Loucy (cell line): ENCODE results near the gene CNTFR.

ENCODE experiments used
- H2AFZ ChIP-seq: fragments of 200-600 bp; sonication (generic); 2 replicates; pipeline ENCODE4 v1.6.0; 2016; ENCODE audit warnings: antibody characterized with exemption, mild to moderate bottlenecking, low read length, moderate library complexity
- H3F3A ChIP-seq: fragments of 200-600 bp; 2 replicates; pipeline ENCODE4 v1.6.0; 2016; ENCODE audit warnings: antibody characterized with exemption, low read depth, mild to moderate bottlenecking
- H3K27me3 ChIP-seq: fragments of 200-600 bp; sonication (generic); 2 replicates; pipeline ENCODE4 v1.6.1; 2014; ENCODE audit warnings: low read length, mild to moderate bottlenecking; ENCODE audit not compliant: insufficient read depth, poor library complexity, severe bottlenecking
- H3K36me3 ChIP-seq: fragments of 200-600 bp; sonication (generic); 2 replicates; pipeline ENCODE4 v1.6.1; 2016; ENCODE audit warnings: low read length; ENCODE audit not compliant: insufficient read depth
- H3K4me1 ChIP-seq: fragments of 200-600 bp; sonication (generic); 2 replicates; pipeline ENCODE4 v1.5.1; 2014; ENCODE audit warnings: low read length, mild to moderate bottlenecking; ENCODE audit not compliant: insufficient read depth, poor library complexity, severe bottlenecking
- H3K4me2 ChIP-seq: fragments of 200-600 bp; sonication (generic); 2 replicates; pipeline ENCODE4 v1.6.0; 2014; ENCODE audit warnings: antibody characterized with exemption, low read length, low read depth, mild to moderate bottlenecking; ENCODE audit not compliant: poor library complexity, severe bottlenecking
- H3K4me3 ChIP-seq: fragments of 200-600 bp; sonication (generic); 2 replicates; pipeline ENCODE4 v1.5.1; 2014; ENCODE audit warnings: low read length, mild to moderate bottlenecking, mixed read lengths; ENCODE audit not compliant: poor library complexity, severe bottlenecking
- H3K79me2 ChIP-seq: fragments of 200-600 bp; sonication (generic); 2 replicates; pipeline ENCODE4 v1.6.1; 2014; ENCODE audit warnings: low read length; ENCODE audit not compliant: insufficient read depth
- H3K9ac ChIP-seq: fragments of 200-600 bp; sonication (generic); 2 replicates; pipeline ENCODE4 v1.6.0; 2014; ENCODE audit warnings: mild to moderate bottlenecking, low read depth, low read length, moderate library complexity; ENCODE audit not compliant: poor library complexity, severe bottlenecking
- H3K9me2 ChIP-seq: fragments of 200-600 bp; sonication (generic); replicated peaks from 2 replicates; pipeline ENCODE4 v1.6.1; 2016; ENCODE audit warnings: low read depth, low read length, mixed read lengths
- H3K9me3 ChIP-seq: fragments of 200-600 bp; sonication (generic); 2 replicates; pipeline ENCODE4 v1.6.1; 2014; ENCODE audit warnings: mild to moderate bottlenecking, antibody characterized with exemption, low read length, low read depth; ENCODE audit not compliant: insufficient read depth
- H4K20me1 ChIP-seq: fragments of 200-600 bp; sonication (generic); 2 replicates; pipeline ENCODE4 v1.6.0; 2014; ENCODE audit warnings: antibody characterized with exemption, low read length, mild to moderate bottlenecking; ENCODE audit not compliant: insufficient read depth, poor library complexity, severe bottlenecking
- CTCF ChIP-seq: fragments of 200-600 bp; sonication (generic); conservative IDR thresholded peaks from 2 replicates; pipeline ENCODE4 v1.5.1; 2014; ENCODE audit warnings: mild to moderate bottlenecking, antibody characterized with exemption, low read length
- EZH2phosphoT487 ChIP-seq: fragments of 200-600 bp; IDR thresholded peaks from 2 replicates; pipeline ENCODE4 v1.6.1; 2018; ENCODE audit warnings: antibody characterized with exemption, mild to moderate bottlenecking, moderate library complexity, borderline replicate concordance

The CNTFR gene

GRCh38 chr9:34578241-34579103, 11.1 kb downstream of the CNTFR start:
- H3K9me2 ChIP-seq = no peaks in the 10 kb centered on the region
- no peaks in the 10 kb centered on the region for H3K27me3 ChIP-seq
- H3K4me2 ChIP-seq = no peak overlapping the region
- H3K9ac ChIP-seq = no peak overlapping the region
- H3K36me3 ChIP-seq = no peaks in the 10 kb centered on the region
- no peaks in the 10 kb centered on the region for H3K79me2 ChIP-seq
- TF ChIP-seq EZH2phosphoT487 (no peak), CTCF (no peak)
- no peaks in the 10 kb centered on the region for H3F3A ChIP-seq
- no peaks in the 10 kb centered on the region for H3K4me1 ChIP-seq
- H4K20me1 ChIP-seq = no peaks in the 10 kb centered on the region
- no peak overlapping the region for H3K4me3 ChIP-seq
- H2AFZ ChIP-seq = no peak overlapping the region
- H3K9me3 ChIP-seq = no peaks in the 10 kb centered on the region

GRCh38 chr9:34577400-34578240, 11.9 kb downstream of the CNTFR start:
- no peaks in the 10 kb centered on the region for H3K36me3 ChIP-seq
- TF ChIP-seq EZH2phosphoT487 (no peak), CTCF (no peak)
- no peaks in the 10 kb centered on the region for H4K20me1 ChIP-seq
- H2AFZ ChIP-seq = no peak overlapping the region
- H3K4me1 ChIP-seq = no peaks in the 10 kb centered on the region
- H3K9me3 ChIP-seq = no peaks in the 10 kb centered on the region
- no peaks in the 10 kb centered on the region for H3F3A ChIP-seq
- no peaks in the 10 kb centered on the region for H3K79me2 ChIP-seq
- H3K4me2 ChIP-seq = no peak overlapping the region
- no peaks in the 10 kb centered on the region for H3K27me3 ChIP-seq
- H3K9me2 ChIP-seq = no peaks in the 10 kb centered on the region
- no peak overlapping the region for H3K4me3 ChIP-seq
- no peak overlapping the region for H3K9ac ChIP-seq

GRCh38 chr9:34576597-34577399, 12.7 kb downstream of the CNTFR start:
- TF ChIP-seq EZH2phosphoT487 (no peak), CTCF (no peak)
- Histone ChIP-seq H3K27me3 (no peaks in the 10 kb centered on the region), H3K9ac (no peak overlapping the region), H3K4me2 (no peak overlapping the region), H3K9me2 (no peaks in the 10 kb centered on the region), H3K36me3 (no peaks in the 10 kb centered on the region), H4K20me1 (no peaks in the 10 kb centered on the region), H3K9me3 (no peaks in the 10 kb centered on the region), H2AFZ (no peak overlapping the region), H3F3A (no peaks in the 10 kb centered on the region), H3K79me2 (no peaks in the 10 kb centered on the region), H3K4me1 (no peaks in the 10 kb centered on the region), H3K4me3 (no peak overlapping the region)
